ENCODE measurements around the gene SP7. TPM values are rescaled to one million over a fixed set of nuclear protein-coding genes. Genes with fewer than 3 reads are reported as not detected.

SP7 gene
- total and polyA plus RNA-seq, 2 donors (not counting 3 experiments of a cell fraction or from before 2014, with no cell fraction given), result not detected

DNA sequence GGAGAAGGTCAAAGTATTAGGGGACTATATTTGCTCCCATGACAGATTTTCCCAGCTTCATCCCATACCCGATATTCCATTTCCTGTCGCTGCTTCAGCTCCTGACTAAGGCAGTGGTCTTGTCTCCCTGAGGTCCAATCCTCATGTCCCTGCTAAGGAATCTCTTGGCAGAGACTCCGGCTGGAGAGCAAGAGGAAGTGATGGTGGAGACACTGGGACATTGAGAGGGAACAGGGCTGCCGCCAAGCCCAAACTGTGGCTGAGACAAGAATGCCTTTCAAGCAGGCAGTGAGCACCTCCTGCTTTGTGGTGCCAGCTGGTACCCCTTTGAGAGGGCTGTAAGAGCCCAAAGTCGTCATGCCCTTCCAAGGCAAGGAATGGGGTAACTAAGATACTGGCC is 5.5 kb downstream of the SP7 start:
- H3K27me3 ChIP-seq (ENCODE audit: control insufficient read depth in 2 of 2, insufficient read depth in 2 of 2, low read length in 2 of 2), result peaks cover 0 to 13% of the 10 kb centered on the region in 2 experiments
- no TSS peak for BruUV-seq (replicated peaks)
- intact Hi-C loops (cut with micrococcal nuclease), result no loop called here
- dilution Hi-C loops (cut with MboI; ENCODE audit: extremely low pct_ligation_motif_present, low sequenced_read_pairs), result no loop called here
- no peaks in the 10 kb centered on the region for H3K79me2 ChIP-seq (ENCODE audit: control insufficient read depth, insufficient read depth, low read length)
- no peaks in the 10 kb centered on the region for H4K20me1 ChIP-seq (replicated peaks; ENCODE audit: control insufficient read depth, extremely low read depth, insufficient read depth, low read length)
- no peak overlapping the region for H3K4me2 ChIP-seq (ENCODE audit: insufficient read depth, low read length)
- CTCF ChIA-PET, result interaction anchor here (0.6 to 13.2 kb wide), 6 partner anchors 9 to 90 kb away, joined by 4 to 225 read pairs (median 24); partner anchors contain the start of gene AAAS
- no peak overlapping the region for H2AFZ ChIP-seq (ENCODE audit: low read depth, low read length)
- FAIRE-seq, result no peak
- no peaks in the 10 kb centered on the region for H3K9me1 ChIP-seq (replicated peaks; ENCODE audit: control insufficient read depth, extremely low read depth, insufficient read depth, low read length)
- H3K36me3 ChIP-seq (ENCODE audit: control insufficient read depth in 2 of 2, extremely low read depth in 1 of 2, insufficient read depth in 2 of 2, low read length in 2 of 2), result no peaks in the 10 kb centered on the region
- TF ChIP-seq FOS (IDR thresholded peaks at IDR 0.05; ENCODE audit: borderline replicate concordance, insufficient read depth, low read length), result no peak
- no peak for TF ChIP-seq JUN (IDR thresholded peaks at IDR 0.05; ENCODE audit: borderline replicate concordance, insufficient read depth, insufficient read length, low read depth)
- TF ChIP-seq MYC (IDR thresholded peaks at IDR 0.05; ENCODE audit: low read depth, low read length), result no peak
- TF ChIP-seq EZH2 (IDR thresholded peaks at IDR 0.05; ENCODE audit: borderline replicate concordance, low read depth, low read length, severe bottlenecking), result no peak
- no peak for TF ChIP-seq MAX (IDR thresholded peaks at IDR 0.05; ENCODE audit: insufficient read depth, insufficient read length)
- no peak for TF ChIP-seq POLR2A (IDR thresholded peaks at IDR 0.05; ENCODE audit: low read depth, low read length)
- no peak for TF ChIP-seq POLR2AphosphoS5 (IDR thresholded peaks at IDR 0.05; ENCODE audit: insufficient read depth, low read depth, low read length)
- no peak for TF ChIP-seq GATA2 (IDR thresholded peaks at IDR 0.05; ENCODE audit: insufficient read depth, insufficient read length, low read depth, low read length)
- TF ChIP-seq, protein P1, sequence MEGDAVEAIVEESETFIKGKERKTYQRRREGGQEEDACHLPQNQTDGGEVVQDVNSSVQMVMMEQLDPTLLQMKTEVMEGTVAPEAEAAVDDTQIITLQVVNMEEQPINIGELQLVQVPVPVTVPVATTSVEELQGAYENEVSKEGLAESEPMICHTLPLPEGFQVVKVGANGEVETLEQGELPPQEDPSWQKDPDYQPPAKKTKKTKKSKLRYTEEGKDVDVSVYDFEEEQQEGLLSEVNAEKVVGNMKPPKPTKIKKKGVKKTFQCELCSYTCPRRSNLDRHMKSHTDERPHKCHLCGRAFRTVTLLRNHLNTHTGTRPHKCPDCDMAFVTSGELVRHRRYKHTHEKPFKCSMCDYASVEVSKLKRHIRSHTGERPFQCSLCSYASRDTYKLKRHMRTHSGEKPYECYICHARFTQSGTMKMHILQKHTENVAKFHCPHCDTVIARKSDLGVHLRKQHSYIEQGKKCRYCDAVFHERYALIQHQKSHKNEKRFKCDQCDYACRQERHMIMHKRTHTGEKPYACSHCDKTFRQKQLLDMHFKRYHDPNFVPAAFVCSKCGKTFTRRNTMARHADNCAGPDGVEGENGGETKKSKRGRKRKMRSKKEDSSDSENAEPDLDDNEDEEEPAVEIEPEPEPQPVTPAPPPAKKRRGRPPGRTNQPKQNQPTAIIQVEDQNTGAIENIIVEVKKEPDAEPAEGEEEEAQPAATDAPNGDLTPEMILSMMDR (IDR thresholded peaks at IDR 0.05; ENCODE audit: extremely low read depth in 1 of 2, insufficient read depth in 1 of 2, low read depth in 1 of 2, low read length in 2 of 2), result no peak
- no peak for DNase-seq (ENCODE audit: low read depth, low spot score)
- no peaks in the 10 kb centered on the region for H3K9me3 ChIP-seq (replicated peaks; ENCODE audit: control insufficient read depth, insufficient read depth, low read length)
- H3K9ac ChIP-seq (replicated peaks; ENCODE audit: extremely low read depth, insufficient read depth, low read length), result no peak overlapping the region
- H3K4me3 ChIP-seq (replicated peaks in 1 of 3; ENCODE audit: insufficient read depth in 1 of 3, low read depth in 1 of 3, low read length in 3 of 3), result no peak overlapping the region
- POLR2A ChIA-PET, result no interaction called here
- H3K4me1 ChIP-seq (ENCODE audit: control insufficient read depth, extremely low read depth, insufficient read depth, low read length), result peaks cover 3% of the 10 kb centered on the region
- no peak overlapping the region for H3K27ac ChIP-seq (ENCODE audit: insufficient read depth, low read depth, low read length)

Data from endothelial cell of umbilical vein (primary cell).